KOPT-K1 (cell line): ENCODE results near the gene CRYGA.
"Not testable (repeated sequence)": the region's sequence is repeated elsewhere in the genome, so short reads cannot be mapped to it uniquely, and the experiment has no call there.

Experiments
- H3K27ac ChIP-seq: fragments of 200-600 bp; sonication (generic); 2 replicates; pipeline ENCODE4 v1.5.1; 2016; ENCODE audit warnings: antibody characterized with exemption, mild to moderate bottlenecking, low read depth, low read length; ENCODE audit not compliant: poor library complexity, severe bottlenecking
- H3K36me3 ChIP-seq: fragments of 200-600 bp; sonication (generic); 2 replicates; pipeline ENCODE4 v1.5.1; 2017; ENCODE audit warnings: antibody characterized with exemption, mild to moderate bottlenecking, low read length, moderate library complexity; ENCODE audit not compliant: insufficient read depth
- H3K9me3 ChIP-seq: fragments of 200-600 bp; sonication (generic); 2 replicates; pipeline ENCODE4 v1.5.1; 2017; ENCODE audit warnings: antibody characterized with exemption, low read length, mild to moderate bottlenecking; ENCODE audit not compliant: insufficient read depth, poor library complexity, severe bottlenecking

Gene CRYGA

GRCh38 chr2:208122248-208122647 lies 41.1 kb downstream of the CRYGA start:
- H3K36me3 ChIP-seq, result no peaks in the 10 kb centered on the region
- no peak overlapping the region for H3K27ac ChIP-seq
- H3K9me3 ChIP-seq, result no peaks in the 10 kb centered on the region

GRCh38 chr2:208118918-208119317 lies 44.5 kb downstream of the CRYGA start:
- Histone ChIP-seq H3K9me3 (no peaks in the 10 kb centered on the region), H3K36me3 (no peaks in the 10 kb centered on the region), H3K27ac (no peak overlapping the region)

- not testable (repeated sequence) for H3K36me3 ChIP-seq, H3K9me3 ChIP-seq, H3K27ac ChIP-seq
These were observed 46.0 kb downstream of the CRYGA start for GRCh38 chr2:208117390-208117789.

- H3K27ac ChIP-seq, result no peak overlapping the region
- H3K9me3 ChIP-seq, result no peaks in the 10 kb centered on the region
- H3K36me3 ChIP-seq, result no peaks in the 10 kb centered on the region
These were observed 50.4 kb downstream of the CRYGA start for GRCh38 chr2:208112969-208113368.

- not testable (repeated sequence) for H3K36me3 ChIP-seq, H3K9me3 ChIP-seq, H3K27ac ChIP-seq
These were observed 51.1 kb downstream of the CRYGA start for GRCh38 chr2:208112273-208112745.
